ENCODE results near the gene ODC1. TPM values are rescaled to one million over a fixed set of nuclear protein-coding genes. Genes with fewer than 3 reads are reported as not detected.

The ODC1 gene
- total and polyA plus RNA-seq, 2 of the 4 experiments (the other 2 are of a cell fraction): 117 to 204 TPM

DNA sequence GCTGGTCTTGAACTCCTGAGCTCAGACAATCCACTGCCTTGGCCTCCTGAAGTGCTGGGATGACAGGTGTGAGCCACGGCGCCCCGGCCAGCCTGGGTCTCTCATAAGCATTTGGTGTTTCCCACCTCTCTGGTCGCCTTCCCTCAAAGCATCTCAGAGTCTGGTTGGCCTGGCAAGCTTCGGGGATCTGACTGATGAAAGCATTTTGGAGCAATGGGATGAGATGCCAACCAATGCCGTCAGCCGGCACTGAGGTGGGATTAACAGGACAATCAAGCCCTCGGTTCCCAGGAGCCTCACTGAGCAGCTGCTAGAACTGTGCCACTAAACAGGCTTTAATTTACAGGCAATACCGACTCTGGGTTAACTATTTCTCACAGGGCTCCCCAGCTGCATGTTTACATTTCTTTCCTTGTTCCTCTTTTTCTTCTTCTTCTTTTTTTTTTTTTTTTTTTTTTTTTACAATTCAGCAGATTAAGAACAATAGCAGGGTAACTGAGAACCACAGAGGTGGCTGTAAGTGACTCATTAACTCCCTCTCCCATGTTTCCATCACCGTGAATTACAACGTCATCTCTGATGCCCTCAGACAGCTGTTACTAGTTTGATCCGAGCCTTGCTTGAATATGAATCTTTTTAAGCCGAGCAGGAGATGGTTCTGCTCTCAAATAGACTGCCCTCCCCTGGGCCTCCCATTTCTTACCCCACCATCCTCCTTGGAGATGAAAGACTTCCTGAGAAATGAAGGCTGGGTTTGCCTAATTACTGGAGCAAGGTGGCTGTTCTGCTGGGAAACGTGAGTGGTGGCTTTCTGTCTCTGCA lies 37.9 kb downstream of the ODC1 start (continued):
- no peak for TF ChIP-seq MAFK (IDR thresholded peaks at IDR 0.05; ENCODE audit: low read depth, low read length)
- TF ChIP-seq POLR2A (IDR thresholded peaks at IDR 0.05; ENCODE audit: low read depth, low read length): no peak

DNA sequence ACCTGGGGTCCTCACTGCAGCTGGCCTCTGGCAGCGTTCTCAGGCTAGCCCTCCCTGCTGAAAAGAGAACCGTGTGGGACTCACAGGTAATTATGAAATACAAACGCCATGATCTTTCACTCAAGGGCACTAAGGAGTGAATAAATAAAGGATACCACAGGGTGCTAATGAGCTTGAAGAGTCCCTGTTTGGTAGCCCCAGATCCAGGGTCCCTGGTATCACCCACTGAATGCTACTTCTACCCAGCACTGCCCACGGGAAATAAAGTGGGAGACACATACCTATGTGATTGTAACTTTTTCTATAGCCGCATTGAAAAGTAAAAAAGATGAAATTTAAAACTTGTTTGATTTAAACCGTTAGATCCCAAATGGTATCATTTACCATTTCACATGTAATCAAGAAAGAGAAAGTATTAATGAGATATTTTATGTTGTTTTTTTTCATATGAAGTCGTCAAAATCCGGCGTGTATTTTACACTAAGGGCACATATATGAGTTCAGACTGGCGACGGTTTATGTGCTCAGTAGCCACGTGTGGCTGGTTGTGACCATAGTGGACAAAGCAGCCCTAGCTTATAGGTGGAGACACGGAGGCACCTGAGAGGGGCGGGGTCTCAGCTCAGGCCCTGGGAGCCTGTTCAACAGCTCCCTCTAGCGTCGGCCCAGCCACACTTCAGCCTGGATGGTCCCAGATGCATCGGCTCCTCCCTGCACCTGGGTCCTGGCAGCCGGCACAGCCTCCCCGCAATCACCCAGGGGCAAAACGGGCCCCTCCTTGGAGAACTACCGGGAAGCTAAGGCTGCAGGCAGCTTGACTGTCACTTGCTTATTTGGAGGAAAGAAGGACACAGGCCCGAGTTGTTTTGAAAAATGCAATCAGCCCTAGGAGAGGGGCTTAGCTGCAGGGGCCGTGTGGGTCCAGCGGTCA lies 39.2 kb downstream of the ODC1 start:
- 0 out of 2 replicates have a peak overlapping the region, but pooled peaks have one; percentile 54 for H2BK20ac ChIP-seq (ENCODE audit: low read depth, low read length)
- dilution Hi-C loops (cut with HindIII; ENCODE audit: low sequenced_read_pairs, unreplicated experiment): no loop called here
- H3K4me3 ChIP-seq (ENCODE audit: insufficient read depth, low read depth, low read length): no peak overlapping the region
- H3K56ac ChIP-seq (ENCODE audit: extremely low read depth, insufficient read depth, low read length): no peak overlapping the region
- no peak overlapping the region for H4K8ac ChIP-seq (ENCODE audit: low read depth in 2 of 2, low read length in 2 of 2)
- intact Hi-C loops (cut with micrococcal nuclease): loop anchor here (1.0 to 10.0 kb wide), 4 partner anchors 105 to 334 kb away; no protein-coding TSS in a partner anchor
- ChIA-PET CTCF (interaction anchor here (0.6 to 2.3 kb wide), 26 partner anchors 8 to 475 kb away, joined by 3 to 13 read pairs (median 3); partner anchors contain the start of gene HPCAL1), POLR2A (ENCODE audit: unreplicated experiment) (no interaction called here)
- H3K4ac ChIP-seq (ENCODE audit: low read depth, low read length): no peak overlapping the region
- no peak overlapping the region for H4K5ac ChIP-seq (ENCODE audit: low read depth, low read length)
- H2AK9ac ChIP-seq (replicated peaks; ENCODE audit: low read depth, low read length, poor library complexity): peak overlapping the region; percentile 62
- H3K9me1 ChIP-seq (ENCODE audit: insufficient read depth, low read length): peaks cover 9% of the 10 kb centered on the region; the same call in 1 of the 2 replicates
- H3K18ac ChIP-seq (ENCODE audit: low read depth, low read length): no peak overlapping the region
- H3K27ac ChIP-seq (ENCODE audit: insufficient read depth, low read length): no peak overlapping the region
- no peak overlapping the region for H3K14ac ChIP-seq (replicated peaks; ENCODE audit: low read depth, low read length)
- peaks cover 23% of the 10 kb centered on the region for H3K4me1 ChIP-seq (ENCODE audit: control insufficient read depth, insufficient read depth, low read length)
- peak; percentile 73 for ATAC-seq (ENCODE audit: low read depth)
- H3K79me1 ChIP-seq (ENCODE audit: low read depth in 1 of 2, low read length in 2 of 2): peaks cover 0 to 14% of the 10 kb centered on the region in 2 experiments; a peak in 2 of 4 replicates
- no TSS peak for BruUV-seq (replicated peaks)
- no peak overlapping the region; the same call in none of the 2 replicates for H2AK5ac ChIP-seq (ENCODE audit: low read depth, low read length)
- no peak overlapping the region for H2BK5ac ChIP-seq (ENCODE audit: low read depth, low read length, poor library complexity, severe bottlenecking)
- H3K9ac ChIP-seq (ENCODE audit: low read depth, low read length): no peak overlapping the region
- peaks cover 16% of the 10 kb centered on the region for H4K20me1 ChIP-seq (ENCODE audit: insufficient read depth, low read length)
- no peak overlapping the region for H2BK15ac ChIP-seq (ENCODE audit: low read depth, low read length)
- 7% methylated on average over 10 of the region's 24 CpGs; no CpG with 5 or more reads in 1 of the 2 experiments for WGBS, 2 experiments (ENCODE audit: extremely low coverage in 2 of 2, insufficient read length in 1 of 2)
- H4K91ac ChIP-seq (ENCODE audit: insufficient read depth, low read depth, low read length): no peak overlapping the region
- H3K9me3 ChIP-seq (ENCODE audit: control insufficient read depth, insufficient read depth, low read length): no peaks in the 10 kb centered on the region
- H3K4me2 ChIP-seq (ENCODE audit: low read depth, low read length): peak overlapping the region; percentile 79
- H2AFZ ChIP-seq (replicated peaks; ENCODE audit: low read length, poor library complexity): peak overlapping the region; percentile 69
- no peak overlapping the region for H2BK120ac ChIP-seq (ENCODE audit: low read depth, low read length)
- no peaks in the 10 kb centered on the region for H3K36me3 ChIP-seq (ENCODE audit: control insufficient read depth, insufficient read depth, low read length)
- no peaks in the 10 kb centered on the region for H3K27me3 ChIP-seq (ENCODE audit: control insufficient read depth, insufficient read depth, low read length)
- in situ Hi-C loops (cut with MboI; ENCODE audit: low sequenced_read_pairs): loop anchor here (10.0 kb wide), 1 partner anchor 264 kb away; no protein-coding TSS in a partner anchor
- DNase-seq: peak; percentile 64
- no peak overlapping the region for H3K23ac ChIP-seq (ENCODE audit: low read depth, low read length)
- no peak for TF ChIP-seq CHD1 (IDR thresholded peaks at IDR 0.05; ENCODE audit: low read depth, low read length)
- peak; percentile 42; the same call in 1 of the 2 replicates for TF ChIP-seq BHLHE40 (IDR thresholded peaks at IDR 0.05; ENCODE audit: low read depth, low read length)
- TF ChIP-seq SMC3 (IDR thresholded peaks at IDR 0.05; ENCODE audit: low read depth, low read length): peak; percentile 85
- TF ChIP-seq, protein P1, sequence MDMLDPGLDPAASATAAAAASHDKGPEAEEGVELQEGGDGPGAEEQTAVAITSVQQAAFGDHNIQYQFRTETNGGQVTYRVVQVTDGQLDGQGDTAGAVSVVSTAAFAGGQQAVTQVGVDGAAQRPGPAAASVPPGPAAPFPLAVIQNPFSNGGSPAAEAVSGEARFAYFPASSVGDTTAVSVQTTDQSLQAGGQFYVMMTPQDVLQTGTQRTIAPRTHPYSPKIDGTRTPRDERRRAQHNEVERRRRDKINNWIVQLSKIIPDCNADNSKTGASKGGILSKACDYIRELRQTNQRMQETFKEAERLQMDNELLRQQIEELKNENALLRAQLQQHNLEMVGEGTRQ (IDR thresholded peaks at IDR 0.05; ENCODE audit: low read depth, low read length): 0 out of 2 replicates have a peak, but pooled peaks have one; percentile 16
- TF ChIP-seq, protein P2, sequence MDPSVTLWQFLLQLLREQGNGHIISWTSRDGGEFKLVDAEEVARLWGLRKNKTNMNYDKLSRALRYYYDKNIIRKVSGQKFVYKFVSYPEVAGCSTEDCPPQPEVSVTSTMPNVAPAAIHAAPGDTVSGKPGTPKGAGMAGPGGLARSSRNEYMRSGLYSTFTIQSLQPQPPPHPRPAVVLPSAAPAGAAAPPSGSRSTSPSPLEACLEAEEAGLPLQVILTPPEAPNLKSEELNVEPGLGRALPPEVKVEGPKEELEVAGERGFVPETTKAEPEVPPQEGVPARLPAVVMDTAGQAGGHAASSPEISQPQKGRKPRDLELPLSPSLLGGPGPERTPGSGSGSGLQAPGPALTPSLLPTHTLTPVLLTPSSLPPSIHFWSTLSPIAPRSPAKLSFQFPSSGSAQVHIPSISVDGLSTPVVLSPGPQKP (IDR thresholded peaks at IDR 0.05; ENCODE audit: borderline replicate concordance, low read depth, low read length): no peak
- TF ChIP-seq MAFK (IDR thresholded peaks at IDR 0.05; ENCODE audit: low read depth, low read length): no peak
- TF ChIP-seq, protein P3, sequence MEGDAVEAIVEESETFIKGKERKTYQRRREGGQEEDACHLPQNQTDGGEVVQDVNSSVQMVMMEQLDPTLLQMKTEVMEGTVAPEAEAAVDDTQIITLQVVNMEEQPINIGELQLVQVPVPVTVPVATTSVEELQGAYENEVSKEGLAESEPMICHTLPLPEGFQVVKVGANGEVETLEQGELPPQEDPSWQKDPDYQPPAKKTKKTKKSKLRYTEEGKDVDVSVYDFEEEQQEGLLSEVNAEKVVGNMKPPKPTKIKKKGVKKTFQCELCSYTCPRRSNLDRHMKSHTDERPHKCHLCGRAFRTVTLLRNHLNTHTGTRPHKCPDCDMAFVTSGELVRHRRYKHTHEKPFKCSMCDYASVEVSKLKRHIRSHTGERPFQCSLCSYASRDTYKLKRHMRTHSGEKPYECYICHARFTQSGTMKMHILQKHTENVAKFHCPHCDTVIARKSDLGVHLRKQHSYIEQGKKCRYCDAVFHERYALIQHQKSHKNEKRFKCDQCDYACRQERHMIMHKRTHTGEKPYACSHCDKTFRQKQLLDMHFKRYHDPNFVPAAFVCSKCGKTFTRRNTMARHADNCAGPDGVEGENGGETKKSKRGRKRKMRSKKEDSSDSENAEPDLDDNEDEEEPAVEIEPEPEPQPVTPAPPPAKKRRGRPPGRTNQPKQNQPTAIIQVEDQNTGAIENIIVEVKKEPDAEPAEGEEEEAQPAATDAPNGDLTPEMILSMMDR (conservative IDR thresholded peaks at IDR 0.05; ENCODE audit: low read depth, low read length): peak; percentile 94

Measured in IMR-90 (cell line).